IMR-90 (cell line): ENCODE results near the gene AFAP1L2. TPM values are rescaled to one million over a fixed set of nuclear protein-coding genes. Genes with fewer than 3 reads are reported as not detected.

Experiments
- ATAC-seq: fragments of 200-7000 bp; cut with Tn5 transposase; 2 replicates; pipeline ENCODE4 v1.9.1; 2020; ENCODE audit warnings: low read depth, mild to moderate bottlenecking, moderate library complexity
- BruUV-seq: library from RNA; stranded (reverse); fragments of 400-500 nt; replicated peaks from 2 replicates; lab custom pipeline; 2021; lab: Mats Ljungman, UMichigan
- CTCF ChIA-PET: fragments of 300-600 bp; formaldehyde crosslinking; extraction: SDS; loops from one replicate; lab custom pipeline; 2021; ENCODE audit warnings: antibody characterized with exemption; lab: Yijun Ruan, JAX
- POLR2A ChIA-PET: fragments of 300-600 bp; sonication (Branson Sonifier 250); formaldehyde crosslinking; loops from one replicate; lab custom pipeline; 2022; ENCODE audit warnings: antibody characterized with exemption; ENCODE audit not compliant: unreplicated experiment; lab: Charles Lee
- DNase-seq: peaks from one replicate; pipeline ENCODE4 v3.0.0; 2013
- H2AFZ ChIP-seq: replicated peaks from 2 replicates; pipeline ENCODE3; 2013; ENCODE audit warnings: low read length, mild to moderate bottlenecking; ENCODE audit not compliant: poor library complexity
- H2AK5ac ChIP-seq: 2 replicates; pipeline ENCODE4 v1.6.1; 2013; ENCODE audit warnings: low read depth, low read length, inconsistent platforms
- H2AK9ac ChIP-seq: replicated peaks from 2 replicates; pipeline ENCODE3; 2013; ENCODE audit warnings: mild to moderate bottlenecking, low read depth, low read length, moderate library complexity; ENCODE audit not compliant: poor library complexity
- H2BK120ac ChIP-seq: 2 replicates; pipeline ENCODE4 v1.6.1; 2013; ENCODE audit warnings: low read depth, low read length, inconsistent platforms
- H2BK15ac ChIP-seq: 3 replicates; pipeline ENCODE4 v1.6.1; 2013; ENCODE audit warnings: low read depth, low read length, inconsistent platforms
- H2BK20ac ChIP-seq: 2 replicates; pipeline ENCODE4 v1.6.1; 2013; ENCODE audit warnings: low read depth, mild to moderate bottlenecking, inconsistent platforms, low read length, moderate library complexity
- H2BK5ac ChIP-seq: 2 replicates; pipeline ENCODE4 v1.6.1; 2013; ENCODE audit warnings: mild to moderate bottlenecking, low read depth, low read length, inconsistent platforms; ENCODE audit not compliant: poor library complexity, severe bottlenecking
- H3K14ac ChIP-seq: replicated peaks from 2 replicates; pipeline ENCODE4 v1.6.1; 2013; ENCODE audit warnings: low read depth, low read length, inconsistent platforms
- H3K18ac ChIP-seq: 2 replicates; pipeline ENCODE4 v1.6.1; 2013; ENCODE audit warnings: low read depth, low read length, control low read depth
- H3K23ac ChIP-seq: 2 replicates; pipeline ENCODE4 v1.6.1; 2013; ENCODE audit warnings: low read depth, low read length, inconsistent platforms
- H3K27ac ChIP-seq: 2 replicates; pipeline ENCODE4 v1.5.1; 2013; ENCODE audit warnings: mild to moderate bottlenecking, control low read depth, low read length; ENCODE audit not compliant: insufficient read depth
- H3K27me3 ChIP-seq: 2 replicates; pipeline ENCODE4 v1.6.1; 2013; ENCODE audit warnings: low read length; ENCODE audit not compliant: control insufficient read depth, insufficient read depth
- H3K36me3 ChIP-seq: 2 replicates; pipeline ENCODE4 v1.6.1; 2013; ENCODE audit warnings: low read length, mixed read lengths; ENCODE audit not compliant: control insufficient read depth, insufficient read depth
- H3K4ac ChIP-seq: 2 replicates; pipeline ENCODE4 v1.6.1; 2013; ENCODE audit warnings: low read depth, low read length, inconsistent platforms
- H3K4me1 ChIP-seq: 2 replicates; pipeline ENCODE4 v1.6.1; 2013; ENCODE audit warnings: low read length, mixed read lengths; ENCODE audit not compliant: control insufficient read depth, insufficient read depth
- H3K4me2 ChIP-seq: 2 replicates; pipeline ENCODE4 v1.6.1; 2013; ENCODE audit warnings: low read depth, mild to moderate bottlenecking, control low read depth, low read length, moderate library complexity
- H3K4me3 ChIP-seq: 2 replicates; pipeline ENCODE4 v1.5.1; 2013; ENCODE audit warnings: low read depth, mild to moderate bottlenecking, control low read depth, low read length, moderate library complexity; ENCODE audit not compliant: insufficient read depth
- H3K56ac ChIP-seq: 2 replicates; pipeline ENCODE4 v1.6.1; 2013; ENCODE audit warnings: low read length, inconsistent platforms; ENCODE audit not compliant: insufficient read depth; ENCODE audit errors: extremely low read depth
- H3K79me1 ChIP-seq, 2 experiments: 2 replicates each; pipeline ENCODE4 v1.6.1; 2013; ENCODE audit warnings: low read length in 2 of 2, inconsistent platforms in 1 of 2, low read depth in 1 of 2
- H3K9ac ChIP-seq: 2 replicates; pipeline ENCODE4 v1.6.1; 2013; ENCODE audit warnings: low read depth, low read length, control low read depth
- H3K9me1 ChIP-seq: 2 replicates; pipeline ENCODE4 v1.6.1; 2013; ENCODE audit warnings: low read length, inconsistent platforms; ENCODE audit not compliant: insufficient read depth
- H3K9me3 ChIP-seq: 2 replicates; pipeline ENCODE4 v1.6.1; 2013; ENCODE audit warnings: low read length; ENCODE audit not compliant: control insufficient read depth, insufficient read depth
- H4K20me1 ChIP-seq: 2 replicates; pipeline ENCODE4 v1.6.1; 2013; ENCODE audit warnings: low read length, inconsistent platforms; ENCODE audit not compliant: insufficient read depth
- H4K5ac ChIP-seq: 2 replicates; pipeline ENCODE4 v1.6.1; 2013; ENCODE audit warnings: mild to moderate bottlenecking, low read depth, low read length, control low read depth
- H4K8ac ChIP-seq, 2 experiments: 2 replicates each; pipeline ENCODE4 v1.6.1; 2013; ENCODE audit warnings: low read depth in 2 of 2, low read length in 2 of 2, control low read depth in 1 of 2, inconsistent platforms in 1 of 2
- H4K91ac ChIP-seq: 2 replicates; pipeline ENCODE4 v1.6.1; 2013; ENCODE audit warnings: low read depth, low read length, inconsistent platforms; ENCODE audit not compliant: insufficient read depth
- CEBPB ChIP-seq: IDR thresholded peaks from 2 replicates; pipeline ENCODE4 v1.6.1; 2012; ENCODE audit warnings: low read depth, low read length, improper control_type of control experiment
- MAFK ChIP-seq: IDR thresholded peaks from 2 replicates; pipeline ENCODE4 v1.6.1; 2012; ENCODE audit warnings: low read depth, low read length, improper control_type of control experiment
- POLR2A ChIP-seq: IDR thresholded peaks from 2 replicates; pipeline ENCODE4 v1.6.1; 2012; ENCODE audit warnings: mild to moderate bottlenecking, low read depth, low read length
- SMC3 ChIP-seq: fragments of 150-350 bp; IDR thresholded peaks from 2 replicates; pipeline ENCODE4 v1.6.1; 2016; ENCODE audit warnings: low read depth, mild to moderate bottlenecking, antibody characterized with exemption, low read length, moderate library complexity
- WGBS, 2 experiments: methylation state at CpG; one replicate each; pipeline versions ENCODE4 v1.1.5 to v1.1.7; 2013; ENCODE audit warnings: missing lambda C conversion rate in 2 of 2; ENCODE audit not compliant: insufficient read length in 1 of 2; ENCODE audit errors: extremely low coverage in 2 of 2; 5-methylcytosine and 5-hydroxymethylcytosine counted together
- dilution Hi-C: fragments of 300-500 bp; cut with HindIII; formaldehyde crosslinking; loops from one replicate; pipeline ENCODE4 v1.14.3; 2018; ENCODE audit warnings: low sequenced_read_pairs; ENCODE audit not compliant: unreplicated experiment
- in situ Hi-C: fragments of 300-500 bp; cut with MboI; formaldehyde crosslinking; loops from 3 replicates; pipeline ENCODE4 v1.14.3; 2019; ENCODE audit warnings: low sequenced_read_pairs, inconsistent platforms, mixed read lengths
- intact Hi-C: fragments of 100-400 bp; cut with micrococcal nuclease; formaldehyde crosslinking; loops from 2 replicates; pipeline ENCODE4 v1.10.0; 2022
- polyA plus RNA-seq, 3 experiments: library from polyadenylated mRNA; depleted of rRNA; stranded (reverse); fragments of >200 nt; gene quantifications; 2 replicates each; pipeline ENCODE4 v1.2.3, GENCODE V29; 2012; ENCODE audit warnings: low replicate concordance in 1 of 3
- total RNA-seq: library from RNA; depleted of rRNA; stranded (reverse); fragments of >200 nt; gene quantifications from 2 replicates; pipeline ENCODE4 v1.2.3, GENCODE V29; 2012

AFAP1L2 gene
- total and polyA plus RNA-seq, 2 of the 4 experiments (the other 2 are of a cell fraction), result under 0.01 to 0.10 TPM

GRCh38 chr10:114359041-114359952 is 45.0 kb downstream of the AFAP1L2 start (continued):
- TF ChIP-seq SMC3, result no peak

- H3K4me2 ChIP-seq, result peak overlapping the region; percentile 34; the same call in 1 of the 2 replicates
- peaks cover 3% of the 10 kb centered on the region; the same call in 1 of the 2 replicates for H3K4me1 ChIP-seq
- no peak overlapping the region for H2BK15ac ChIP-seq
- H3K9me1 ChIP-seq, result peaks cover 4% of the 10 kb centered on the region; the same call in 1 of the 2 replicates
- peak overlapping the region; percentile 16; the same call in 1 of the 2 replicates for H3K18ac ChIP-seq
- no peak overlapping the region for H2BK5ac ChIP-seq
- H4K8ac ChIP-seq, result 0 out of 4 replicates have a peak overlapping the region, but pooled peaks of 1 of the 2 experiments have one; percentile 17
- no peak overlapping the region for H4K91ac ChIP-seq
- no peak overlapping the region for H3K23ac ChIP-seq
- H3K79me1 ChIP-seq, result no peaks in the 10 kb centered on the region
- no peak overlapping the region for H3K14ac ChIP-seq
- no peaks in the 10 kb centered on the region for H3K36me3 ChIP-seq
- TF ChIP-seq POLR2A, result no peak
- TF ChIP-seq MAFK, result no peak
- no peak for TF ChIP-seq CEBPB
- no peak overlapping the region for H3K4me3 ChIP-seq
- no peaks in the 10 kb centered on the region for H4K20me1 ChIP-seq
- H3K9ac ChIP-seq, result no peak overlapping the region
- peak overlapping the region; percentile 31; the same call in 1 of the 2 replicates for H2AK5ac ChIP-seq
- H3K27me3 ChIP-seq, result peaks cover 16% of the 10 kb centered on the region
- in situ Hi-C loops, result no loop called here
- ChIA-PET CTCF (interaction anchor here (0.6 to 0.9 kb wide), 2 partner anchors 10 to 323 kb away, joined by 3 read pairs; no protein-coding TSS in a partner anchor), POLR2A (no interaction called here)
- no peak overlapping the region for H3K56ac ChIP-seq
- H3K4ac ChIP-seq, result peak overlapping the region; percentile 32; the same call in 1 of the 2 replicates
- BruUV-seq, result no TSS peak
- peak overlapping the region; percentile 39; the same call in 1 of the 2 replicates for H2BK120ac ChIP-seq
- intact Hi-C loops, result no loop called here
- H3K9me3 ChIP-seq, result no peaks in the 10 kb centered on the region
- DNase-seq (no peak), ATAC-seq (peak; percentile 49; the same call in 1 of the 2 replicates)
- no CpG with 5 or more reads among the region's 2 CpGs for WGBS, 2 experiments
- dilution Hi-C loops, result no loop called here
- no peak overlapping the region for H2AK9ac ChIP-seq
- no peak overlapping the region for H2BK20ac ChIP-seq
- no peak overlapping the region for H4K5ac ChIP-seq
- no peak overlapping the region for H2AFZ ChIP-seq
- peak overlapping the region; percentile 53; the same call in 1 of the 2 replicates for H3K27ac ChIP-seq
Measured at GRCh38 chr10:114357515-114357996, 46.7 kb downstream of the AFAP1L2 start.
